Measurements from ENCODE around the gene PLK5.
"Not testable (repeated sequence)": the region's sequence is repeated elsewhere in the genome, so short reads cannot be mapped to it uniquely, and the experiment has no call there.

Gene PLK5

DNA sequence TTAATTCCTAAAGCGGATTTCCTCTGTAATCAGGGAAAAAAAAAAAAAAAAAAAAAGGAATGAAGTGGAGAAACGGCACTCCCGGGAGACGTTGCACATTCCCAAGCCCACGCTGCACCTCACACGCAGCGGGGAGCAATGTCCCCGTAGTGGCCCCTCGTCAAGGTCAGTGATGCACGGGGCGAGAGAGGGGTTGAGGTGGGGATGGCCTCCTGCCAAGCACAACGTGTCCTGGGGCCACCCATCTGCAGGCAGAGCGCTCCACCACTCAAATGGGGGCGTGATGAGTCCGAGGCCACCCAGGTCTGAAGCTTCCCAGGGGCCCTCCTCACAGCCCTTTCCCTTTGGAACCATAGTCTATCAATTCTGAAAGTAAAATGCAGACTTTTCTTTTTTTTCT lies 15.1 kb downstream of the PLK5 start:
- no peak overlapping the region for H2BK12ac ChIP-seq (ENCODE audit: low read length)
- peak overlapping the region; percentile 71 for H3K14ac ChIP-seq (ENCODE audit: low read length)
- H3K9ac ChIP-seq (ENCODE audit: low read depth, low read length, poor library complexity), result no peak overlapping the region
- H3K4me1 ChIP-seq (ENCODE audit: control insufficient read depth in 2 of 2, insufficient read depth in 1 of 2, low read depth in 1 of 2, low read length in 2 of 2), result no peaks in the 10 kb centered on the region
- DNase-seq (ENCODE audit: low spot score), result no peak
- H3K27ac ChIP-seq (replicated peaks; ENCODE audit: low read length), result no peak overlapping the region
- no peak overlapping the region for H3K4me2 ChIP-seq (ENCODE audit: insufficient read depth, low read length, poor library complexity, severe bottlenecking)
- H3K9me3 ChIP-seq (replicated peaks in 1 of 2; ENCODE audit: control insufficient read depth in 2 of 2, insufficient read depth in 1 of 2, low read depth in 1 of 2, low read length in 2 of 2), result no peaks in the 10 kb centered on the region
- no peak overlapping the region for H4K91ac ChIP-seq (ENCODE audit: low read depth, low read length, poor library complexity)
- H3K27me3 ChIP-seq (ENCODE audit: control insufficient read depth in 3 of 3, insufficient read depth in 3 of 3, low read depth in 1 of 3, low read length in 3 of 3), result no peaks in the 10 kb centered on the region
- no peaks in the 10 kb centered on the region for H3K79me1 ChIP-seq (ENCODE audit: low read depth, low read length)
- no peak overlapping the region for H2BK5ac ChIP-seq (ENCODE audit: low read length)
- H2BK120ac ChIP-seq (ENCODE audit: low read depth, low read length), result no peak overlapping the region
- no peak overlapping the region for H3K4me3 ChIP-seq (ENCODE audit: low read length in 2 of 2)
- H3K36me3 ChIP-seq (replicated peaks in 1 of 2; ENCODE audit: control insufficient read depth in 2 of 2, insufficient read depth in 2 of 2, low read length in 2 of 2), result no peaks in the 10 kb centered on the region
- H2AFZ ChIP-seq (ENCODE audit: low read length), result no peak overlapping the region
- no CpG with 5 or more reads among the region's 15 CpGs for WGBS, 2 donors (ENCODE audit: extremely low coverage in 2 of 2, insufficient read length in 2 of 2, insufficient replicate concordance in 1 of 2)
- H3K4ac ChIP-seq (ENCODE audit: low read length), result peak overlapping the region; percentile 76
- H3K18ac ChIP-seq (ENCODE audit: low read length), result peak overlapping the region; percentile 80
- peak overlapping the region; percentile 80 for H3K23ac ChIP-seq (ENCODE audit: low read depth, low read length, poor library complexity)
- H2BK15ac ChIP-seq (ENCODE audit: low read length), result no peak overlapping the region
- H4K8ac ChIP-seq (ENCODE audit: low read depth, low read length), result no peak overlapping the region
- no peak overlapping the region for H2AK5ac ChIP-seq (ENCODE audit: low read depth, low read length)

DNA sequence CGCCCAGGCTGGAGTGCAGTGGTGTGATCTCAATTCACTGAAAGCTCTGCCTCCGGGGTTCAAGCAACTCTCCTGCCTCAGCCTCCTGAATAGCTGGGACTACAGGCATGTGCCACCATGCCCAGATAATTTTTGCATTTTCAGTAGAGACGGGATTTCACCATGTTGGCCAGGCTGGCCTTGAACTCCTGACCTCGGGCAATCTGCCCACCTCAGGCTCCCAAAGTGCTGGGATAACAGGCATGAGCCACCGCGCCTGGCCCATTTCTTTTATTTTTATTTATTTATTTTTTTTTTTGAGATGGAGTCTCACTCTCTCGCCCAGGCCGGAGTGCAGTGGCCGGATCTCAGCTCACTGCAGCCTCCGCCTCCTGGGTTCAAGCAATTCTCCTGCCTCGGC lies 15.9 kb downstream of the PLK5 start:
- not testable (repeated sequence) for H3K36me3 ChIP-seq (replicated peaks in 1 of 2; ENCODE audit: control insufficient read depth in 2 of 2, insufficient read depth in 2 of 2, low read length in 2 of 2); H2AFZ ChIP-seq (ENCODE audit: low read length); H3K27me3 ChIP-seq (ENCODE audit: control insufficient read depth in 3 of 3, insufficient read depth in 3 of 3, low read depth in 1 of 3, low read length in 3 of 3); H4K91ac ChIP-seq (ENCODE audit: low read depth, low read length, poor library complexity); H2AK5ac ChIP-seq (ENCODE audit: low read depth, low read length); H3K14ac ChIP-seq (ENCODE audit: low read length); H2BK120ac ChIP-seq (ENCODE audit: low read depth, low read length); H3K79me1 ChIP-seq (ENCODE audit: low read depth, low read length); H2BK5ac ChIP-seq (ENCODE audit: low read length); H3K4ac ChIP-seq (ENCODE audit: low read length); H3K18ac ChIP-seq (ENCODE audit: low read length); H3K4me1 ChIP-seq (ENCODE audit: control insufficient read depth in 2 of 2, insufficient read depth in 1 of 2, low read depth in 1 of 2, low read length in 2 of 2); DNase-seq (ENCODE audit: low spot score); H2BK12ac ChIP-seq (ENCODE audit: low read length); H3K4me2 ChIP-seq (ENCODE audit: insufficient read depth, low read length, poor library complexity, severe bottlenecking); H3K9ac ChIP-seq (ENCODE audit: low read depth, low read length, poor library complexity); H3K23ac ChIP-seq (ENCODE audit: low read depth, low read length, poor library complexity); H4K8ac ChIP-seq (ENCODE audit: low read depth, low read length); H3K4me3 ChIP-seq (ENCODE audit: low read length in 2 of 2); H2BK15ac ChIP-seq (ENCODE audit: low read length); H3K27ac ChIP-seq (replicated peaks; ENCODE audit: low read length); H3K9me3 ChIP-seq (replicated peaks in 1 of 2; ENCODE audit: control insufficient read depth in 2 of 2, insufficient read depth in 1 of 2, low read depth in 1 of 2, low read length in 2 of 2)
- no CpG with 5 or more reads among the region's 11 CpGs for WGBS, 2 donors (ENCODE audit: extremely low coverage in 2 of 2, insufficient read length in 2 of 2, insufficient replicate concordance in 1 of 2)

DNA sequence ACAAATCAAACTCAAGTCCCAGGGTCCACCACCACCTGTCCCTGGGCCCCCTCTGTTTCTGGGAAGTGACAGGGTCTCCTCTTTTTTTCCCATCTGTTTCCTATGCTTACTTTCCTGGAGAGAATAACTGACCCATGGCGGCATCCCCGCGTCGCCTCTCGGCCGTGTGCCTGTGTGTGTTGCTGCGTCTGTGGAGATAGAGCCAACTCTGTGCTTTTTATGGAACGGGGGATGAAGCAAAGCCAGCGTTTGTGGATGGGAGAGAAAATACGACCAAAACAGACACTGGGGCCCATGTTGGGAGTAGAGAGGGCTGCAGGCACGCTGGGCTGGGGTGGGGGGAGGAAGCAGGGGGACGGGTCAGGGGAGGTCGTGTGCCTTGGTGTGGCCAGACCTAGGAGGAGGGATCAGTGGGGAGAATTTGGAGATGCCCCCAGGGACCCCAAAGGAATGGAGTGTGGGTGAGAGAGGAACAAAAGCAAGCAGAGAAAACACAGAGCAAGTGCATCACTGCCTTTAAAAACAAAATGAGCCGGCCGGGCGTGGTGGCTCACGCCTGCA lies 16.6 kb downstream of the PLK5 start:
- H3K18ac ChIP-seq (ENCODE audit: low read length), result no peak overlapping the region
- H3K79me1 ChIP-seq (ENCODE audit: low read depth, low read length), result no peaks in the 10 kb centered on the region
- no peak overlapping the region for H2BK5ac ChIP-seq (ENCODE audit: low read length)
- H3K27ac ChIP-seq (replicated peaks; ENCODE audit: low read length), result no peak overlapping the region
- H2BK120ac ChIP-seq (ENCODE audit: low read depth, low read length), result no peak overlapping the region
- H3K23ac ChIP-seq (ENCODE audit: low read depth, low read length, poor library complexity), result no peak overlapping the region
- no peak for DNase-seq (ENCODE audit: low spot score)
- no peak overlapping the region for H3K4ac ChIP-seq (ENCODE audit: low read length)
- H2AFZ ChIP-seq (ENCODE audit: low read length), result peak overlapping the region; percentile 69
- no CpG with 5 or more reads among the region's 17 CpGs for WGBS, 2 donors (ENCODE audit: extremely low coverage in 2 of 2, insufficient read length in 2 of 2, insufficient replicate concordance in 1 of 2)
- no peak overlapping the region for H3K4me3 ChIP-seq (ENCODE audit: low read length in 2 of 2)
- H2AK5ac ChIP-seq (ENCODE audit: low read depth, low read length), result no peak overlapping the region
- H3K14ac ChIP-seq (ENCODE audit: low read length), result no peak overlapping the region
- no peak overlapping the region for H2BK15ac ChIP-seq (ENCODE audit: low read length)
- no peak overlapping the region for H3K9ac ChIP-seq (ENCODE audit: low read depth, low read length, poor library complexity)
- H4K8ac ChIP-seq (ENCODE audit: low read depth, low read length), result no peak overlapping the region
- H2BK12ac ChIP-seq (ENCODE audit: low read length), result no peak overlapping the region
- H3K27me3 ChIP-seq (ENCODE audit: control insufficient read depth in 3 of 3, insufficient read depth in 3 of 3, low read depth in 1 of 3, low read length in 3 of 3), result no peaks in the 10 kb centered on the region
- no peak overlapping the region for H3K4me2 ChIP-seq (ENCODE audit: insufficient read depth, low read length, poor library complexity, severe bottlenecking)
- H3K9me3 ChIP-seq (replicated peaks in 1 of 2; ENCODE audit: control insufficient read depth in 2 of 2, insufficient read depth in 1 of 2, low read depth in 1 of 2, low read length in 2 of 2), result no peaks in the 10 kb centered on the region
- no peak overlapping the region for H4K91ac ChIP-seq (ENCODE audit: low read depth, low read length, poor library complexity)
- H3K36me3 ChIP-seq (replicated peaks in 1 of 2; ENCODE audit: control insufficient read depth in 2 of 2, insufficient read depth in 2 of 2, low read length in 2 of 2), result no peaks in the 10 kb centered on the region
- no peaks in the 10 kb centered on the region for H3K4me1 ChIP-seq (ENCODE audit: control insufficient read depth in 2 of 2, insufficient read depth in 1 of 2, low read depth in 1 of 2, low read length in 2 of 2)

DNA sequence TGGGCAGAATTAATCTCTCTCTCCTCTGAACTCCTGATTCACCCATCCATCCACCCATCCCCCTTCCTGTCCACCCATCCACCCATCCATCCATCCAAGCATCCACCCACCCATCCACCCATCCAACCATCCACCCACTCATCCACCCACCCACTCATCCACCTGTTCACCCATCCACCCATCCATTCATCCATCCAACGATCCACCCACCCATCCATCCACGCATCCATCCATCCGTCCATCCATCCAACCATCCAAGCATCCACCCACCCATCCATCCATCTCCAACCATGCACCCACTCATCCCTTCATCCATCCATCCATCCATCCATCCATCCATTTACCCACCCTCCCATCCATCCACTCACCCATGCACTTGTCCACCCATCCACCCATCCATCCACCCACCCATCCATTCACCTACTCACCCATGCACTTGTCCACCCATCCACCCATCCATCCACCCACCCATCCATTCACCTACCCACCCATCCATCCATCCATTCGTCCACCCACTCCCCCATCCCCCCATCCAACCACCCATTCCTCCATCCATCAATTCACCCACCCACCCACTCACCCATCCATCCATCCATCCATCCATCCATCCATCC lies 25.6 kb downstream of the PLK5 start:
- Histone ChIP-seq H3K79me1 (ENCODE audit: low read depth, low read length) (peaks cover 5% of the 10 kb centered on the region), H2BK15ac (ENCODE audit: low read length) (no peak overlapping the region), H4K8ac (ENCODE audit: low read depth, low read length) (no peak overlapping the region), H3K36me3 (replicated peaks in 1 of 2; ENCODE audit: control insufficient read depth in 2 of 2, insufficient read depth in 2 of 2, low read length in 2 of 2) (peaks cover 5% of the 10 kb centered on the region in 2 donors), H3K18ac (ENCODE audit: low read length) (no peak overlapping the region), H2BK120ac (ENCODE audit: low read depth, low read length) (no peak overlapping the region), H3K27me3 (ENCODE audit: control insufficient read depth in 3 of 3, insufficient read depth in 3 of 3, low read depth in 1 of 3, low read length in 3 of 3) (peaks cover 0 to 4% (median 0%) of the 10 kb centered on the region in 3 experiments), H3K9ac (ENCODE audit: low read depth, low read length, poor library complexity) (no peak overlapping the region), H3K4me2 (ENCODE audit: insufficient read depth, low read length, poor library complexity, severe bottlenecking) (no peak overlapping the region), H3K4me1 (ENCODE audit: control insufficient read depth in 2 of 2, insufficient read depth in 1 of 2, low read depth in 1 of 2, low read length in 2 of 2) (no peaks in the 10 kb centered on the region), H2BK12ac (ENCODE audit: low read length) (peak overlapping the region; percentile 3), H3K4me3 (ENCODE audit: low read length in 2 of 2) (peak overlapping the region in 1 of 2 donors; percentile 62), H3K14ac (ENCODE audit: low read length) (no peak overlapping the region), H2BK5ac (ENCODE audit: low read length) (no peak overlapping the region), H2AK5ac (ENCODE audit: low read depth, low read length) (no peak overlapping the region), H2AFZ (ENCODE audit: low read length) (no peak overlapping the region), H3K9me3 (replicated peaks in 1 of 2; ENCODE audit: control insufficient read depth in 2 of 2, insufficient read depth in 1 of 2, low read depth in 1 of 2, low read length in 2 of 2) (peaks cover 0 to 5% of the 10 kb centered on the region in 2 donors), H3K23ac (ENCODE audit: low read depth, low read length, poor library complexity) (peak overlapping the region; percentile 80), H3K4ac (ENCODE audit: low read length) (no peak overlapping the region), H3K27ac (replicated peaks; ENCODE audit: low read length) (no peak overlapping the region), H4K91ac (ENCODE audit: low read depth, low read length, poor library complexity) (no peak overlapping the region)
- 100% methylated on average over 3 of the region's 4 CpGs; no CpG with 5 or more reads in 1 of the 2 donors for WGBS, 2 donors (ENCODE audit: extremely low coverage in 2 of 2, insufficient read length in 2 of 2, insufficient replicate concordance in 1 of 2)
- DNase-seq (ENCODE audit: low spot score), result no peak
